Fibroblast of mammary gland (primary cell): ENCODE results near the gene PCGF1.

Experiments
- DNase-seq: peaks from one replicate; pipeline ENCODE4 v3.0.0-alpha.2; 2010; ENCODE audit warnings: low read depth
- H3K4me3 ChIP-seq: 2 replicates; pipeline ENCODE4 v1.5.1; 2011; ENCODE audit warnings: low read depth, mild to moderate bottlenecking, low read length, moderate library complexity; ENCODE audit not compliant: control insufficient read depth
- CTCF ChIP-seq: conservative IDR thresholded peaks from 2 replicates; pipeline ENCODE4 v1.5.1; 2011; ENCODE audit warnings: low read depth, low read length, inconsistent platforms; ENCODE audit not compliant: control insufficient read depth, insufficient read depth

The PCGF1 gene

GRCh38 chr2:74524955-74525716, 17.6 kb upstream of the PCGF1 start:
- no peak for TF ChIP-seq CTCF
- H3K4me3 ChIP-seq, result no peak overlapping the region
- DNase-seq, result no peak

- no peak overlapping the region for H3K4me3 ChIP-seq
- TF ChIP-seq CTCF, result no peak
- no peak for DNase-seq
Measured at GRCh38 chr2:74524005-74524404, 16.5 kb upstream of the PCGF1 start.

GRCh38 chr2:74522516-74522915, 15.0 kb upstream of the PCGF1 start:
- TF ChIP-seq CTCF, result no peak
- no peak for DNase-seq
- no peak overlapping the region for H3K4me3 ChIP-seq

GRCh38 chr2:74516650-74517049, 9.2 kb upstream of the PCGF1 start:
- no peak overlapping the region for H3K4me3 ChIP-seq
- TF ChIP-seq CTCF, result no peak
- no peak for DNase-seq

GRCh38 chr2:74515981-74516633, 8.6 kb upstream of the PCGF1 start:
- H3K4me3 ChIP-seq, result no peak overlapping the region
- DNase-seq, result peak; percentile 44
- no peak for TF ChIP-seq CTCF

GRCh38 chr2:74515271-74515980, 7.9 kb upstream of the PCGF1 start:
- TF ChIP-seq CTCF, result no peak
- no peak for DNase-seq

More at GRCh38 chr2:74515271-74515980, 7.9 kb upstream of the PCGF1 start:
- H3K4me3 ChIP-seq, result no peak overlapping the region
